GM12878 (cell line): ENCODE results near the gene PDE10A. TPM values are rescaled to one million over a fixed set of nuclear protein-coding genes. Genes with fewer than 3 reads are reported as not detected.

ENCODE experiments used
- ATAC-seq: fragments of 200-7000 bp; cut with Tn5 transposase; 3 replicates; pipeline ENCODE4 v1.9.1; 2020; ENCODE audit warnings: mild to moderate bottlenecking, moderate library complexity
- BruUV-seq: library from RNA; stranded (reverse); fragments of 400-500 nt; replicated peaks from 2 replicates; lab custom pipeline; 2021; lab: Mats Ljungman, UMichigan
- CTCF ChIA-PET: fragments of 300-600 bp; sonication (Branson Sonifier 250); formaldehyde crosslinking; extraction: SDS; loops from one replicate; lab custom pipeline; 2021; ENCODE audit warnings: inconsistent platforms; lab: Yijun Ruan, JAX
- POLR2A ChIA-PET: fragments of 350-600 bp; formaldehyde crosslinking; extraction: SDS; loops from one replicate; lab custom pipeline; 2021; ENCODE audit warnings: inconsistent platforms; lab: Charles Lee
- RAD21 ChIA-PET: fragments of 300-600 bp; sonication (Branson Sonifier 250); formaldehyde crosslinking; loops from one replicate; lab custom pipeline; 2023; ENCODE audit warnings: antibody characterized with exemption; ENCODE audit not compliant: unreplicated experiment; lab: Charles Lee
- SMC1A ChIA-PET: fragments of 300-600 bp; sonication (Branson Sonifier 250); formaldehyde crosslinking; loops from one replicate; lab custom pipeline; 2023; ENCODE audit not compliant: unreplicated experiment, uncharacterized antibody; lab: Charles Lee
- DNase-seq: peaks from one replicate; pipeline ENCODE4 v3.0.0-alpha.2; 2011; ENCODE audit warnings: low read depth, low spot score
- FAIRE-seq: peaks from 3 replicates; lab custom pipeline; 2011; peaks lifted over from hg19 to GRCh38; lab: Jason Lieb, UNC
- H2AFZ ChIP-seq: 2 replicates; pipeline ENCODE4 v1.6.0; 2011; ENCODE audit warnings: low read depth, low read length, control low read depth; ENCODE audit not compliant: control insufficient read depth
- H3K27ac ChIP-seq: 2 replicates; pipeline ENCODE4 v1.5.1; 2011; ENCODE audit warnings: control low read depth; ENCODE audit not compliant: control insufficient read depth, insufficient read depth
- H3K27me3 ChIP-seq, 2 experiments: replicated peaks in 1 of 2; 2 replicates each; pipeline versions ENCODE4 v1.6.0 to v1.6.1; 2011; ENCODE audit warnings: low read length in 1 of 2; ENCODE audit not compliant: control insufficient read depth in 2 of 2, insufficient read depth in 2 of 2
- H3K36me3 ChIP-seq, 2 experiments: 2 replicates each; pipeline ENCODE4 v1.5.1; 2011; ENCODE audit warnings: low read length in 1 of 2; ENCODE audit not compliant: control insufficient read depth in 2 of 2, insufficient read depth in 2 of 2
- H3K4me1 ChIP-seq: 2 replicates; pipeline ENCODE4 v1.6.1; 2011; ENCODE audit warnings: mild to moderate bottlenecking, low read length, moderate library complexity, mixed read lengths; ENCODE audit not compliant: control insufficient read depth, insufficient read depth
- H3K4me2 ChIP-seq: 2 replicates; pipeline ENCODE4 v1.6.0; 2011; ENCODE audit warnings: control low read depth; ENCODE audit not compliant: control insufficient read depth, insufficient read depth
- H3K4me3 ChIP-seq: fragments of 200-600 bp; sonication (generic); 2 replicates; pipeline ENCODE4 v1.5.1; 2016
- H3K79me2 ChIP-seq: 2 replicates; pipeline ENCODE4 v1.6.0; 2011; ENCODE audit warnings: low read length; ENCODE audit not compliant: control insufficient read depth, insufficient read depth
- H3K9ac ChIP-seq: 2 replicates; pipeline ENCODE4 v1.8.0; 2011; ENCODE audit warnings: low read length, control low read depth, mixed read lengths; ENCODE audit not compliant: control insufficient read depth, insufficient read depth
- H3K9me3 ChIP-seq: replicated peaks from 3 replicates; pipeline ENCODE4 v1.5.1; 2011; ENCODE audit warnings: mild to moderate bottlenecking, low read length; ENCODE audit not compliant: control insufficient read depth, insufficient read depth
- H4K20me1 ChIP-seq: 2 replicates; pipeline ENCODE4 v1.6.0; 2011; ENCODE audit not compliant: control insufficient read depth, insufficient read depth
- BRCA1 ChIP-seq: IDR thresholded peaks from 2 replicates; pipeline ENCODE4 v1.6.1; 2011; ENCODE audit warnings: low read depth, low read length, improper control_type of control experiment
- CHD1 ChIP-seq: IDR thresholded peaks from 2 replicates; pipeline ENCODE4 v1.6.1; 2012; ENCODE audit warnings: low read depth, low read length, improper control_type of control experiment
- E2F4 ChIP-seq: IDR thresholded peaks from 2 replicates; pipeline ENCODE4 v1.6.1; 2012; ENCODE audit warnings: low read depth, low read length, improper control_type of control experiment
- ELK1 ChIP-seq: IDR thresholded peaks from 2 replicates; pipeline ENCODE4 v1.6.1; 2012; ENCODE audit warnings: low read depth, low read length, improper control_type of control experiment
- HDGF ChIP-seq: fragments of 450-650 bp; IDR thresholded peaks from 2 replicates; pipeline ENCODE4 v1.6.1; 2016; ENCODE audit warnings: antibody characterized with exemption
- KDM1A ChIP-seq: fragments of 200-600 bp; sonication (generic); IDR thresholded peaks from 2 replicates; pipeline ENCODE4 v1.6.1; 2016; ENCODE audit warnings: borderline replicate concordance
- PAX8 ChIP-seq: fragments of 450-650 bp; IDR thresholded peaks from 2 replicates; pipeline ENCODE4 v1.6.1; 2017; ENCODE audit warnings: mild to moderate bottlenecking, moderate library complexity
- PBX3 ChIP-seq: IDR thresholded peaks from 2 replicates; pipeline ENCODE4 v1.6.1; 2011; ENCODE audit warnings: mild to moderate bottlenecking, low read depth, low read length, moderate library complexity; ENCODE audit not compliant: insufficient replicate concordance
- SREBF1 ChIP-seq: IDR thresholded peaks from 2 replicates; pipeline ENCODE4 v1.6.1; 2012; ENCODE audit warnings: mild to moderate bottlenecking, low read length
- ZNF384 ChIP-seq: IDR thresholded peaks from 2 replicates; pipeline ENCODE4 v1.6.1; 2012; ENCODE audit warnings: low read depth, mild to moderate bottlenecking, low read length, improper control_type of control experiment, borderline replicate concordance
- ZNF622 ChIP-seq: fragments of 450-650 bp; IDR thresholded peaks from 2 replicates; pipeline ENCODE4 v1.6.1; 2017; ENCODE audit warnings: mild to moderate bottlenecking, inconsistent platforms
- ZZZ3 ChIP-seq: IDR thresholded peaks from 2 replicates; pipeline ENCODE4 v1.6.1; 2011; ENCODE audit warnings: low read depth; ENCODE audit not compliant: control insufficient read depth, insufficient read length
- WGBS: methylation state at CpG from one replicate; pipeline ENCODE4 v1.1.6; 2016; ENCODE audit warnings: low lambda C conversion rate; ENCODE audit not compliant: insufficient replicate concordance, insufficient coverage; ENCODE audit errors: missing lambda C conversion rate; 5-methylcytosine and 5-hydroxymethylcytosine counted together
- in situ Hi-C: fragments of 300-500 bp; cut with MboI; formaldehyde crosslinking; loops from 9 replicates; pipeline ENCODE4 v1.14.3; 2018; ENCODE audit warnings: mixed read lengths
- intact Hi-C: fragments of 100-400 bp; cut with micrococcal nuclease; formaldehyde crosslinking; loops from one replicate; pipeline ENCODE4 v1.14.2; 2022; ENCODE audit not compliant: unreplicated experiment
- polyA plus RNA-seq, 11 experiments: library from polyadenylated mRNA; depleted of rRNA in 4 of 11; unstranded in 6 of 11; stranded (reverse) in 5 of 11; fragments of >200 nt; fragmentation: Nextera tagmentation in 4 of 11; fragmentation: Illumina TruSeq in 1 of 11; extraction: Ambion mirVana in 4 of 11; extraction: Trizol in 1 of 11; gene quantifications; 1 replicate in 1 of 11; 2 replicates in 10 of 11; pipeline versions ENCODE4 v1.2.1 to v1.2.3, GENCODE V29; 2011 to 2016; ENCODE audit warnings: inconsistent platforms in 2 of 11, missing spikeins in 2 of 11, low read depth in 1 of 11
- total RNA-seq, 4 experiments: library from RNA; depleted of rRNA in 3 of 4; stranded (reverse); fragments of >200 nt in 3 of 4; fragmentation: Illumina TruSeq in 1 of 4; extraction: Trizol in 1 of 4; gene quantifications; 2 replicates each; pipeline versions ENCODE4 v1.2.1 to v1.2.3, GENCODE V29; 2013 to 2021

Gene PDE10A
- total and polyA plus RNA-seq, 10 of the 15 experiments (the other 5 are each of a cell fraction or from before 2014, with no cell fraction given), result under 0.01 to 1.3 (median 0.03) TPM; not detected in 2

GRCh38 chr6:165632194-165632593 is 30.8 kb downstream of the PDE10A start:
- DNase-seq, result no peak
- in situ Hi-C loops, result no loop called here
- BruUV-seq, result no TSS peak
- no peaks in the 10 kb centered on the region for H3K4me1 ChIP-seq
- ChIA-PET SMC1A (no interaction called here), POLR2A (no interaction called here), CTCF (interaction anchor here (0.9 kb wide), 1 partner anchor 14 kb away, joined by 4 read pairs; no protein-coding TSS in a partner anchor), RAD21 (no interaction called here)
- H3K4me3 ChIP-seq, result no peak overlapping the region
- H3K4me2 ChIP-seq, result no peak overlapping the region
- no peaks in the 10 kb centered on the region; a peak in 1 of 4 replicates for H3K27me3 ChIP-seq
- no peaks in the 10 kb centered on the region for H3K9me3 ChIP-seq
- no peak overlapping the region for H2AFZ ChIP-seq
- H3K36me3 ChIP-seq, result no peaks in the 10 kb centered on the region
- intact Hi-C loops, result no loop called here
- no peak for FAIRE-seq
- H3K79me2 ChIP-seq, result no peaks in the 10 kb centered on the region
- TF ChIP-seq PAX8, result no peak
- no peak for TF ChIP-seq BRCA1
- TF ChIP-seq SREBF1, result no peak
- TF ChIP-seq ZNF622, result no peak
- no peak for TF ChIP-seq CHD1
- TF ChIP-seq PBX3, result no peak
- no peak for TF ChIP-seq ELK1
- no peak for TF ChIP-seq KDM1A
- TF ChIP-seq ZNF384, result no peak
- TF ChIP-seq HDGF, result no peak
- no peak for TF ChIP-seq E2F4
- no peak for TF ChIP-seq ZZZ3
- ATAC-seq, result no peak
- no peaks in the 10 kb centered on the region for H4K20me1 ChIP-seq
- 0% methylated on average over 2 of the region's 2 CpGs for WGBS
- no peak overlapping the region for H3K27ac ChIP-seq
- no peak overlapping the region for H3K9ac ChIP-seq
